Activated CD8-positive, alpha-beta memory T cell treated with anti-CD3 and anti-CD28 coated beads for 36 hours (primary cell): ENCODE data around the gene AHSG. TPM values are rescaled to one million over a fixed set of nuclear protein-coding genes. Genes with fewer than 3 reads are reported as not detected.

Experiments used
- CTCF ChIA-PET: fragments of 350-600 bp; sonication (Branson Sonifier 250); formaldehyde crosslinking; loops from one replicate; lab custom pipeline; 2021; ENCODE audit warnings: antibody characterized with exemption; lab: Charles Lee
- POLR2A ChIA-PET: fragments of 350-600 bp; sonication (Branson Sonifier 250); formaldehyde crosslinking; loops from one replicate; lab custom pipeline; 2021; ENCODE audit warnings: antibody characterized with exemption; lab: Charles Lee
- total RNA-seq, 2 experiments: library from RNA; stranded (reverse); gene quantifications; one replicate each; pipeline ENCODE4 v1.2.3, GENCODE V29; 2021

AHSG gene
- total RNA-seq, 2 experiments from 2014 or later = not detected

DNA sequence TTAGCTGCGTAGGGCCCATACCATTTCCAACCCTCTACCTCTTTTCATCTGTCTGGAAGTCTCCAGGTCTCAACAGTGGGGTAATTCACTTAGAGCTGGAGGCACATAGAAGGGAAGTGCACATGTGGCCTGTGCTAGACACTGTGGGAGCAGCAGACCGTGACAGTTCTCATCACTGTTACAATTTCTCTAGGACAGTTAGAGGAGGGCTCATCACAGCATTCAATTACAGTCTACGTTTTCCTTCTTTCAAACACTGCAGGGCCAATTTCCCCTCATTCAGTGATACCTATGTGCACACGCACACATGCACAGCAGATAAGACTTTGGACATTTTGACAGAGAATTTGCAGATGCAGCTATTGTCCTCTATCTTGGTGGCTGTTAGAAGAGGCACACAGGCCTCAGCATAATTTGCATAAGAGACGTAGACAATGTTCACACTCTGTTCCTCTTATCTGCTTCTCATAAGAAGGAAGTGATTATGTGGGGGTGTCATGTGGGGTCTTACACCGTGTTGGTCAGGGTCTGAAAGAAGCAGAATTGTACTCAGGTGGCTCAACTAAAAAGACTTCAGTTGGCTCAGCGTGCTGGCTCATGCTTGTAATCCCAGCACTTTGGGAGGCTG is 40.3 kb downstream of the AHSG start:
- POLR2A ChIA-PET = no interaction called here
- CTCF ChIA-PET = no interaction called here

DNA sequence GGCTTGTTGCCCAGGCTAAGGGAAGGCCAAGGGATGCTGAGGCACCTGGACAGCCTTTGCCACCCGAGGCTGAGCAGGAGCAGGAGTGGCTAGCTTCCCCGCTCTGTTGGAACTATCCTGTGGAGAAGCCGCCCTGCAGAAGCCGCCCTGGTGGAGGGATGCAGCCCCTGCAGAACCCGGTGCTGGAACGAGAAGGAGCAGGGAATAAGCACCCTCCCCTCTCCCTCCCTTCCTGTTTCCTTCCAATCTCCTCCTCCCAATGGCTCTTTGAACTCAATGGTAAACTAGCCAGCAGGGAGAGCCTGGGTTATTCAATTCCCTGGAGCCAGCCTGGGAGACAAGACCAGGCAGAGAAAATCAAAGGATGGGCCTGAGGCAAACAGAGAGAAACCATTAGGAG is 41.1 kb downstream of the AHSG start:
- POLR2A ChIA-PET = no interaction called here
- CTCF ChIA-PET = no interaction called here

DNA sequence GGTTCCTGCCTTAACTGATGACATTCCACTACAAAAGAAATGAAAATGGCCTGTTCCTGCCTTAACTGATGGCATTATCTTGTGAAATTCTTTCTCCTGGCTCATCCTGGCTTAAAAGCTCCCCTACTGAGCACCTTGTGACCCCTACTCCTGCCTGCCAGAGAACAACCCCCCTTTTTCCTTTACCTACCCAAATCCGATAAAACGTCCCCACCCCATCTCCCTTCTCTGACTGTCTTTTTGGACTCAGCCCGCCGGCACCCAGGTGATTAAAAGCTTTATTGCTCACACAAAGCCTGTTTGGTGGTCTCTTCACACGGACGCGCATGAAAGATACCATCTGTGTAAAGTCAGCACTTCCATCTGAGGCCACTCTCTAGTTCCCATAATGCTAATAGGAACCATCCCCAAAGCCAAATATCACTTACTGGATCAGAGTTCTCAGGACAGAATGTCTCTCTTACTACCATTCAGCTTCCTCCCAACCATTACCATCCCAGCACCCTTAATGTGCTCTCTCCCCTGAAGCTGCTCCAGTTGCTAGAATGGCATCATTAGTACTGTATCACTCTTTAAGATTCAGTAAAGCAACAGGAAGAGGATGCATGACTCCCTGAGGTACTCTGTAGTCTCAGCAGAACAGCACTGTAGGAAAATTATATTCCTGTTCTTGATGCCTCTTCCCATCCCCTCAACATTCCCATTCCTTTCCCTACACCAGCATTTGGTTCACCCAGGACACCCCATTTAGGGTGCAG is 50.7 kb downstream of the AHSG start:
- CTCF ChIA-PET = no interaction called here
- POLR2A ChIA-PET = no interaction called here

DNA sequence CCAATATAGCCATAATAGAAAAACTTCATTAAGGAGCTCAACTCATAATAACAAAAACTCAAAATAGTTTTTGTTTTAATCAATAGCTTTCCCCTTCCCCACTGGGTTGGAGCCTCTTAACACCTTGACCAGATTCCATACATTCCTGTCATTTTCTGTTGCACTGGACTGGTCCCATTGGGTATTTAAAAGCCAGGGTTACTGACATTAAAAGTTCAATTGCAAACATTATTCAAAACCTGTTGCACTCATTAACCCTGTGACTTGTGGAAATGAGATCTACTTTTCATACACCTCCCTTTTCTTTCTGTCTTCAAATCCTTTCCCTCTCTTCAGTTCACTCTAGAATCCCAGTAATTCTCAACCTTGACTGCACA is 51.2 kb downstream of the AHSG start:
- ChIA-PET POLR2A (no interaction called here), CTCF (no interaction called here)

DNA sequence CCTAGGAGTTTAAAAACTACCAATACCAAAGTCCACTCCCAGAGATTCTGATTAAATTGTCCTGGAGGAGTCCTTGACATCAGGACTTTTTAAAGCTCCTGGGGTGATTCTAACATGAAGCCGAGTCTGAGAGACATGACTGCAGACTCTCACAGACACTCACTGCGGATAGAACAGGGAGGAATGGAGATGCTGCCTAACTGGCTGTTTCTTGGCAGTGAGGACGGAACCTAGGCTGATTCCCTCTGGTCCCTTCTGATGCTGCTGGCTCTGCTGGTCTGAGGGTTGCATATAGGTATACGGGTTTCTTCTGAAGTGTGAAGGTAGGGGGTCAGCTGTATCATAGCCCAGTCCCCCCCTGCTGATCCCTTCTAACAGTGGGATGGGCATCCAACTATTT is 51.6 kb downstream of the AHSG start:
- POLR2A ChIA-PET = no interaction called here
- CTCF ChIA-PET = no interaction called here

DNA sequence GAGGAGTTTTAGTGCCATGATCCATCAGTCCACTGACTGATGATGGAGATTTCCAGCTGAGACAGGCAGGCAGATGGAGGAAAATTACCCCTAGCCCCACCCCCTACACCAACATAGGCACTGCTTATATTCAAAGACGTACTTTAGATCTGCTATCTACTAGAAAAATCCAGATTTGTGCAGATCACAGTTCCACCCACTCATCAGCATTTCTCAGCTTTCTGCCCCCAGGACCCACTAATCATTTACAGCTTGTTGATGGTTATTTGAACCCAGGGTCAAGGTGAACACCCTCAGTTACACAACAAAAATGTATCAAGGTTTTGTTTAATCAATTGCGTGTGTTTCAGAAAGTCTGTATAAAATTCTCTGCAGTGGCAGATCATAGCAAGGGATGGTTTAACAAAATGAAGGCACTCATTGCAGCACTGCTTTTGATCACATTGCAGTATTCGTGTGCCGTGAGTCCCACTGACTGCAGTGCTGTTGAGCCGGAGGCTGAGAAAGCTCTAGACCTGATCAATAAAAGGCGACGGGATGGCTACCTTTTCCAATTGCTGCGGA is 52.8 kb downstream of the AHSG start, which contains the start of gene HRG:
TSS of gene HRG (plus strand) at position 390 of the 564 bp plus-strand sequence. CDS start at position 408, 18 bp downstream.
- ChIA-PET POLR2A (no interaction called here), CTCF (no interaction called here)

DNA sequence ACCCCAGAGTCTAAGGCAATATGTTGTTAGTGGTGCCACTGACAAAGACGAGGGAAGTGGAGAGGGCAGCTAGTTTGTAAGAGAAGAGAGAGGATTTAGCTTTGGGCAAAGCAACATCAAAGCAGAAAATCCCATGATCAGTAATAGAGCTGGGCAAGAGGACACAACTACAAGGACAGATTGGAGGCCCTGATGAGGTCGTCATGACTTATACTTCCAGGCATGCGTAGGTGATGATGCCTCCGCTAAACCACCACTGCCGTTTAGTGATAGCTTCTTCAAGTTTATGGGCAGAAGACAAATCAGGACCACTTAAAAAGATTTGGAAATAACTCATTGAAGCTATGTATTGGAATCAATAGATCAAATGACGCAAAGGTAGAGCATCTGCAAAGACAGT is 55.6 kb downstream of the AHSG start:
- CTCF ChIA-PET = interaction anchor here (1.4 kb wide), 1 partner anchor 51 kb away, joined by 3 read pairs; no protein-coding TSS in a partner anchor
- POLR2A ChIA-PET = no interaction called here

DNA sequence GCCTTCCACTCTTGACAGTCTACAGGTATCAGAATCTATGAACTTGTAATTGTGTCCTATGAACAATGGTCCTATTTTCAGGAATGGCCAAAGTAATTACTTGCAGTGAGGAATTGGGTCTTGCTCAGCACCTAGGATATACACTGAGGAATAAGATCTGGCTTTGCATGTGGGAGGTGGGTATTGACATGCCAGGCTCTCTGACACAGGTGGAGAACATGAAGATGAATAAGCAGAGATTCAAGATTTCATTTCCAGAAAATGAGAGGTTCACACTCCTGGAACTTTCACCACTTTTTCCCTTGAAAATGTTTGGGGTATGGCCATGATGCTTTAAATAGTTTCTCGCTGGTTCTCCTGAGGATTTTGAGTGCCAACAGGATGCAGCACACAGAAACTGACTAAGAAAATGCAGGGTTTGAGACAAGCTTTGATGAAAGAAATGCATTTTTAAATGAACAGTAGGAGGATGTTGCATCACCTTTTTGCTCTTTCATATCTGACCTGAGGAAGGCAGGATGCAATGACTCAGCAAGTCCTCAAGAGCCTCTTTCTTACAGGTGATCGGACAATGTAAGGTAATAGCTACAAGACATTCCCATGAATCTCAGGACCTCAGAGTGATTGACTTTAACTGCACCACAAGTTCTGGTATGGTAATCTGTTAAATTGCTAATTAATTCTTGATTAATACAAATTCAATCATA is 56.7 kb downstream of the AHSG start:
- POLR2A ChIA-PET = interaction anchor here (1.3 kb wide), 1 partner anchor 103 kb away, joined by 3 read pairs; no protein-coding TSS in a partner anchor
- CTCF ChIA-PET = interaction anchor here (1.4 kb wide), 1 partner anchor 52 kb away, joined by 3 read pairs; no protein-coding TSS in a partner anchor

DNA sequence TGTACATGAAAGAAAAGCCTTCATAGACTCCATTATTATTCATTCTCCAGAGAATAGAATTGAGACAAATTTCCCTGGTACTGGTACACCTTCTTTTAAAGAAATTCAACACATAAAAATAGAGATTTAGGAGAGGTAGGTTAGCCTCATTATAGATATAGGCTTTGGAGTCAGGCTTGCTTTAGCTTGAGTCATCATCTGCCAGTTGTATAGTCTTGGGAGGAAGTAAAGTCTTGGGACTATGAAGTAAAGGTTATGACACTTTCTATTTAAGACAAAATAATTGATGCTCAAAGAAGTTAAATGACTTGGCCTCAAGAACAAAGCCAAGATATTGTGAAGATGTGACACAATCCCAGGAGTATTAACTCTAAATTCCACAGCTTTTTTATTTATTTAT is 57.3 kb downstream of the AHSG start:
- CTCF ChIA-PET = no interaction called here
- POLR2A ChIA-PET = interaction anchor here (1.3 kb wide), 1 partner anchor 103 kb away, joined by 3 read pairs; no protein-coding TSS in a partner anchor

Other genes with a start within 250 kb of the AHSG start
- gene CRYGS, start 68.7 kb upstream of the AHSG start, total RNA-seq = 1 to 10 TPM; 2.3 to 2.4 TPM
- 10 to 100 TPM; 15.8 to 15.9 TPM for gene TBCCD1, start 45.7 kb upstream of the AHSG start, total RNA-seq
- gene DNAJB11, start 42.3 kb upstream of the AHSG start, total RNA-seq = 10 to 100 TPM; 58.7 to 60.3 TPM
- gene FETUB, start 27.3 kb downstream of the AHSG start, total RNA-seq = not detected
- gene HRG, start 53.0 kb downstream of the AHSG start, total RNA-seq = not detected
- not detected for gene KNG1, start 104.3 kb downstream of the AHSG start, total RNA-seq
- 100 to 1,000 TPM; 477 to 501 TPM for gene EIF4A2, start 170.5 kb downstream of the AHSG start, total RNA-seq
- 100 to 1,000 TPM; 115 to 120 TPM for gene RFC4, start 193.4 kb downstream of the AHSG start, total RNA-seq
- not detected for gene ADIPOQ, start 229.7 kb downstream of the AHSG start, total RNA-seq